Measurements from ENCODE around the gene NEK4. TPM values are rescaled to one million over a fixed set of nuclear protein-coding genes. Genes with fewer than 3 reads are reported as not detected.

Gene NEK4
- polyA plus RNA-seq, 6 donors from 2014 or later = 8.9 to 24.8 (median 12.7) TPM

GRCh38 chr3:52771334-52771681, 568 bp upstream of the NEK4 start:
- ATAC-seq (ENCODE audit: low read depth in 2 of 2) (no peak), DNase-seq (no peak)
- H3K4me1 Mint-ChIP-seq = peaks cover 16 to 22% (median 22%) of the 10 kb centered on the region in 3 donors
- H3K36me3 Mint-ChIP-seq = peaks cover 0 to 4% of the 10 kb centered on the region in 2 donors
- no peaks in the 10 kb centered on the region for H3K27me3 Mint-ChIP-seq
- peak overlapping the region; percentile 80 to 98 (median 92) for H3K4me3 Mint-ChIP-seq
- H3K27ac Mint-ChIP-seq = peak overlapping the region; percentile 91 to 96 (median 94)
- H3K9me3 Mint-ChIP-seq = no peaks in the 10 kb centered on the region

- H3K27ac Mint-ChIP-seq = peak overlapping the region; percentile 1 to 94 (median 81)
- DNase-seq = no peak
- peaks cover 0 to 9% of the 10 kb centered on the region in 2 donors for H3K36me3 Mint-ChIP-seq
- ATAC-seq (ENCODE audit: low read depth in 2 of 2) = no peak
- H3K4me3 Mint-ChIP-seq = peak overlapping the region; percentile 80 to 98 (median 92)
- H3K9me3 Mint-ChIP-seq = no peaks in the 10 kb centered on the region
- peaks cover 16 to 22% (median 22%) of the 10 kb centered on the region in 3 donors for H3K4me1 Mint-ChIP-seq
- H3K27me3 Mint-ChIP-seq = no peaks in the 10 kb centered on the region
These were observed 819 bp downstream of the NEK4 start for GRCh38 chr3:52769786-52770455.

- peak overlapping the region in 1 of 6 donors; percentile 49 for H3K27ac Mint-ChIP-seq
- no peaks in the 10 kb centered on the region for H3K9me3 Mint-ChIP-seq
- H3K4me3 Mint-ChIP-seq = no peak overlapping the region
- H3K4me1 Mint-ChIP-seq = no peaks in the 10 kb centered on the region
- ATAC-seq (ENCODE audit: low read depth in 2 of 2) (no peak), DNase-seq (no peak)
- no peaks in the 10 kb centered on the region for H3K27me3 Mint-ChIP-seq
- H3K36me3 Mint-ChIP-seq = peaks cover 5 to 35% of the 10 kb centered on the region in 2 donors
These were observed 7.3 kb downstream of the NEK4 start for GRCh38 chr3:52763466-52763865.

GRCh38 chr3:52756141-52756540, 14.6 kb downstream of the NEK4 start:
- no peaks in the 10 kb centered on the region for H3K4me1 Mint-ChIP-seq
- no peak for ATAC-seq (ENCODE audit: low read depth in 2 of 2)
- H3K27me3 Mint-ChIP-seq = no peaks in the 10 kb centered on the region
- no peaks in the 10 kb centered on the region for H3K9me3 Mint-ChIP-seq
- no peak overlapping the region for H3K4me3 Mint-ChIP-seq
- no peak for DNase-seq
- H3K36me3 Mint-ChIP-seq = peaks cover 8 to 18% of the 10 kb centered on the region in 2 donors
- peak overlapping the region in 1 of 6 donors; percentile 9 for H3K27ac Mint-ChIP-seq

GRCh38 chr3:52754373-52754772, 16.4 kb downstream of the NEK4 start:
- no peaks in the 10 kb centered on the region for H3K9me3 Mint-ChIP-seq
- no peak overlapping the region for H3K4me3 Mint-ChIP-seq
- no peak overlapping the region for H3K27ac Mint-ChIP-seq
- no peak for ATAC-seq (ENCODE audit: low read depth in 2 of 2)
- no peaks in the 10 kb centered on the region for H3K4me1 Mint-ChIP-seq
- DNase-seq = no peak
- H3K27me3 Mint-ChIP-seq = no peaks in the 10 kb centered on the region
- H3K36me3 Mint-ChIP-seq = peaks cover 8 to 17% of the 10 kb centered on the region in 2 donors

- no peak for DNase-seq
- Mint-ChIP-seq H3K36me3 (peaks cover 0 to 22% of the 10 kb centered on the region in 2 donors), H3K27me3 (no peaks in the 10 kb centered on the region), H3K4me1 (no peaks in the 10 kb centered on the region), H3K4me3 (no peak overlapping the region), H3K27ac (peak overlapping the region in 3 of 6 donors; percentile 42 to 88 (median 61)), H3K9me3 (no peaks in the 10 kb centered on the region)
- ATAC-seq (ENCODE audit: low read depth in 2 of 2) = no peak
These were observed 18.6 kb downstream of the NEK4 start for GRCh38 chr3:52752045-52752660.

GRCh38 chr3:52743721-52744120, 27.0 kb downstream of the NEK4 start:
- no peak for DNase-seq
- no peak for ATAC-seq (ENCODE audit: low read depth in 2 of 2)
- Mint-ChIP-seq H3K27me3 (no peaks in the 10 kb centered on the region), H3K36me3 (peaks cover 12 to 33% of the 10 kb centered on the region in 2 donors), H3K27ac (no peak overlapping the region), H3K4me1 (no peaks in the 10 kb centered on the region), H3K4me3 (no peak overlapping the region), H3K9me3 (no peaks in the 10 kb centered on the region)

GRCh38 chr3:52743152-52743551, 27.6 kb downstream of the NEK4 start:
- Mint-ChIP-seq H3K9me3 (no peaks in the 10 kb centered on the region), H3K27ac (peak overlapping the region in 1 of 6 donors; percentile 51), H3K36me3 (peaks cover 12 to 28% of the 10 kb centered on the region in 2 donors), H3K4me3 (no peak overlapping the region), H3K27me3 (no peaks in the 10 kb centered on the region), H3K4me1 (no peaks in the 10 kb centered on the region)
- ATAC-seq (ENCODE audit: low read depth in 2 of 2) (no peak), DNase-seq (no peak)

GRCh38 chr3:52742418-52743041, 28.2 kb downstream of the NEK4 start:
- DNase-seq (peak; percentile 12), ATAC-seq (ENCODE audit: low read depth in 2 of 2) (peak in 1 of 2 donors; percentile 35)
- Mint-ChIP-seq H3K4me1 (no peaks in the 10 kb centered on the region), H3K4me3 (no peak overlapping the region), H3K9me3 (no peaks in the 10 kb centered on the region), H3K36me3 (peaks cover 12 to 29% of the 10 kb centered on the region in 2 donors), H3K27ac (peak overlapping the region in 1 of 6 donors; percentile 75), H3K27me3 (no peaks in the 10 kb centered on the region)

- ATAC-seq (ENCODE audit: low read depth in 2 of 2) = no peak
- H3K9me3 Mint-ChIP-seq = no peaks in the 10 kb centered on the region
- H3K4me1 Mint-ChIP-seq = no peaks in the 10 kb centered on the region
- H3K4me3 Mint-ChIP-seq = no peak overlapping the region
- peaks cover 23 to 31% of the 10 kb centered on the region in 2 donors for H3K36me3 Mint-ChIP-seq
- H3K27ac Mint-ChIP-seq = no peak overlapping the region
- H3K27me3 Mint-ChIP-seq = no peaks in the 10 kb centered on the region
- DNase-seq = no peak
These were observed 31.0 kb downstream of the NEK4 start for GRCh38 chr3:52739730-52740129.

- H3K27ac Mint-ChIP-seq = no peak overlapping the region
- DNase-seq = no peak
- H3K4me1 Mint-ChIP-seq = peaks cover 0 to 5% (median 5%) of the 10 kb centered on the region in 3 donors
- no peak overlapping the region for H3K4me3 Mint-ChIP-seq
- peaks cover 0 to 25% (median 17%) of the 10 kb centered on the region in 7 donors for H3K9me3 Mint-ChIP-seq
- H3K36me3 Mint-ChIP-seq = peaks cover 50 to 52% of the 10 kb centered on the region in 2 donors
- H3K27me3 Mint-ChIP-seq = no peaks in the 10 kb centered on the region
- ATAC-seq (ENCODE audit: low read depth in 2 of 2) = no peak
These were observed 37.4 kb downstream of the NEK4 start for GRCh38 chr3:52733256-52733891.

GRCh38 chr3:52731590-52731989, 39.1 kb downstream of the NEK4 start:
- H3K27ac Mint-ChIP-seq = peak overlapping the region in 1 of 6 donors; percentile 6
- peaks cover 48 to 50% of the 10 kb centered on the region in 2 donors for H3K36me3 Mint-ChIP-seq
- DNase-seq (no peak), ATAC-seq (ENCODE audit: low read depth in 2 of 2) (no peak)
- no peak overlapping the region for H3K4me3 Mint-ChIP-seq
- peaks cover 0 to 29% (median 19%) of the 10 kb centered on the region in 7 donors for H3K9me3 Mint-ChIP-seq
- H3K4me1 Mint-ChIP-seq = peaks cover 0 to 5% (median 5%) of the 10 kb centered on the region in 3 donors
- no peaks in the 10 kb centered on the region for H3K27me3 Mint-ChIP-seq

GRCh38 chr3:52730681-52731080, 40.1 kb downstream of the NEK4 start:
- no peaks in the 10 kb centered on the region for H3K27me3 Mint-ChIP-seq
- peaks cover 47 to 49% of the 10 kb centered on the region in 2 donors for H3K36me3 Mint-ChIP-seq
- H3K27ac Mint-ChIP-seq = peak overlapping the region in 2 of 6 donors; percentile 31 to 36
- ATAC-seq (ENCODE audit: low read depth in 2 of 2) = no peak
- H3K4me1 Mint-ChIP-seq = peaks cover 0 to 5% (median 5%) of the 10 kb centered on the region in 3 donors
- H3K4me3 Mint-ChIP-seq = no peak overlapping the region
- DNase-seq = no peak
- peaks cover 0 to 30% (median 19%) of the 10 kb centered on the region in 7 donors for H3K9me3 Mint-ChIP-seq
